Measurements from ENCODE around the gene FUBP1. TPM values are rescaled to one million over a fixed set of nuclear protein-coding genes. Genes with fewer than 3 reads are reported as not detected.

FUBP1 gene
- total RNA-seq, 1 donor from 2014 or later = 103 TPM

DNA sequence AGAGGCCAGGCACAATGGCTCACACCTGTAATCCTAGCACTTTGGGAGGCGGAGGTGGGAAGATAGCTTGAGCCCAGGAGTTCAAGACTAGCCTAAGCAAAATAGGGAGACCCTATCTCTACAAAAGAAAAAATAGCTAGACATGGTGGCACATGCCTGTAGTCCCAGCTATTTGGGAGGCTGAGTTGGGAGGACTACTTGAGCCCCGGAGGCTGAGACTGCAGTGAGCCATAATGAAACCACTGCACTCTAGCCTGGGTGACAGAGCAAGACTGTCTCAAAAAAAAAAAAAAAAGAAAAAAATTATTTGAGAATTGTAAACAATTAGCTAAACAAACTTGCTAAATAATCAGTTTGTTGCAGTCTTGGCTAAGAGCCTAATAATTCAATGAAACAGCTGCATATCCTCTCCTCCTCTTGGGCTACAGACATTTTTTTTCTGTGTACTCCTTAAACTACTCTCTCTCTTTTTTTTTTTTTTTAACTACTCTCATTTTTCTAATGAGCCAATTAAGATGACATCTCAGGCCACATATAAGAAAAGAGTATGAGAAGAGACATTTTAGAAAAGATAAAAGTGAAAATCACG is 15.3 kb upstream of the FUBP1 start:
- Histone ChIP-seq H3K27me3 (ENCODE audit: control insufficient read depth, insufficient read depth, low read length) (no peaks in the 10 kb centered on the region), H3K4me3 (ENCODE audit: low read depth, low read length) (no peak overlapping the region), H3K36me3 (ENCODE audit: control insufficient read depth, insufficient read depth, low read length) (peaks cover 2% of the 10 kb centered on the region)
- FAIRE-seq (no peak), DNase-seq (ENCODE audit: low read depth) (no peak)
- TF ChIP-seq CTCF (IDR thresholded peaks at IDR 0.05; ENCODE audit: insufficient read depth, low read length, severe bottlenecking) = no peak

DNA sequence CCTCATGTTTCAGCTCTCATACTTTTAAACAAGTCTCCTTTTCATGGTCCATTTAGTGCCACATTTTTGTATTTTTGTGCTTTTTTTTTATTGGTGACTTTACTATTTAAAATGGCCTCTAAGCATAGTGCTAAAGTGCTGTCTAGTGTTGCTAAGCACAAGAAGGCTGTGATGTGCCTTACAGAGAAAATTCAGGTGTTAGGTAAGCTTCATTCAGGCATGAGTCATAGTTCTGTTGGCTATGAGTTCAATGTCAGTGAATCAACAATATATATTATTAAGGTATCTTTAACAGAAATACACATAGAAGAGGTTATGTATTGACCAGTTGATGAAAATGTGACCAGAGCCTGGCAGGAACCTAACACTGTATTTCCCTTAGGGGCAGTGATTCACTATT is 12.8 kb upstream of the FUBP1 start:
- Histone ChIP-seq H3K27me3 (ENCODE audit: control insufficient read depth, insufficient read depth, low read length) (no peaks in the 10 kb centered on the region), H3K36me3 (ENCODE audit: control insufficient read depth, insufficient read depth, low read length) (peaks cover 2% of the 10 kb centered on the region), H3K4me3 (ENCODE audit: low read depth, low read length) (no peak overlapping the region)
- TF ChIP-seq CTCF (IDR thresholded peaks at IDR 0.05; ENCODE audit: insufficient read depth, low read length, severe bottlenecking) = no peak
- peak; percentile 82 for DNase-seq (ENCODE audit: low read depth)
- FAIRE-seq = no peak

DNA sequence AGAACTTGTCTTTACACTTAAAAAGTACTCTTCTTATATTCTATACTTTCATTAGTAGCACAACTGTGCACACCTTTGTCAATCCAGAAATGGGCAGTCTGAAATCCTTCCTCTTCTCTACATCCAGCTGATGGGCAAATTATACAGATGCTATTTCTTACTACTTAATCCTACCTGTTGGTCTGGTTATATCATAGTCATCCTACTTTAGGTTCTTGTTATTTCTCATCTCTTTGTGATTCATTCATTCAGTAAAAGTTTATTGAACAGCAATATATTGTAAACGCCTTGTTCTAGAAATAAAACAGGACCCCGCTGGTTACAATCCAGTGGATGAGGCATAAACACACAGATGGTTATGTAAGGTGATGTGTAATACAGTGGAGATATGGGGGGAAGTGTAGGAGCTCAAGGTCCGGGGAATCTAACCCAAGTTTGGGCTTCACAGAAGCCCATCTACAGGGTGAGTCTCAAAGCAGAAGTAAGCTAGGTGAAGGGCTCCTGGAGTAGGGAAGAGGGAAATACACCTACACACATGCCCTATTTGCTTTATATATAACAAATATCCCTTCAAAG is 11.8 kb upstream of the FUBP1 start:
- no peak for FAIRE-seq
- no peaks in the 10 kb centered on the region for H3K27me3 ChIP-seq (ENCODE audit: control insufficient read depth, insufficient read depth, low read length)

GRCh38 chr1:77989744-77990143 is 10.9 kb upstream of the FUBP1 start:
- H3K36me3 ChIP-seq (ENCODE audit: control insufficient read depth, insufficient read depth, low read length) = no peaks in the 10 kb centered on the region
- no peak for FAIRE-seq
- no peak for DNase-seq (ENCODE audit: low read depth)
- no peaks in the 10 kb centered on the region for H3K27me3 ChIP-seq (ENCODE audit: control insufficient read depth, insufficient read depth, low read length)
- H3K4me3 ChIP-seq (ENCODE audit: low read depth, low read length) = no peak overlapping the region
- TF ChIP-seq CTCF (IDR thresholded peaks at IDR 0.05; ENCODE audit: insufficient read depth, low read length, severe bottlenecking) = no peak

More for the DNA sequence above, 11.8 kb upstream of the FUBP1 start:
- DNase-seq (ENCODE audit: low read depth) = no peak
- TF ChIP-seq CTCF (IDR thresholded peaks at IDR 0.05; ENCODE audit: insufficient read depth, low read length, severe bottlenecking) = no peak
- H3K4me3 ChIP-seq (ENCODE audit: low read depth, low read length) = no peak overlapping the region
- H3K36me3 ChIP-seq (ENCODE audit: control insufficient read depth, insufficient read depth, low read length) = peaks cover 2% of the 10 kb centered on the region

- H3K4me3 ChIP-seq (ENCODE audit: low read depth, low read length) = no peak overlapping the region
- no peak for TF ChIP-seq CTCF (IDR thresholded peaks at IDR 0.05; ENCODE audit: insufficient read depth, low read length, severe bottlenecking)
- H3K36me3 ChIP-seq (ENCODE audit: control insufficient read depth, insufficient read depth, low read length) = no peaks in the 10 kb centered on the region
- FAIRE-seq (no peak), DNase-seq (ENCODE audit: low read depth) (no peak)
- no peaks in the 10 kb centered on the region for H3K27me3 ChIP-seq (ENCODE audit: control insufficient read depth, insufficient read depth, low read length)
Measured at GRCh38 chr1:77987919-77988318, 9.0 kb upstream of the FUBP1 start.

DNA sequence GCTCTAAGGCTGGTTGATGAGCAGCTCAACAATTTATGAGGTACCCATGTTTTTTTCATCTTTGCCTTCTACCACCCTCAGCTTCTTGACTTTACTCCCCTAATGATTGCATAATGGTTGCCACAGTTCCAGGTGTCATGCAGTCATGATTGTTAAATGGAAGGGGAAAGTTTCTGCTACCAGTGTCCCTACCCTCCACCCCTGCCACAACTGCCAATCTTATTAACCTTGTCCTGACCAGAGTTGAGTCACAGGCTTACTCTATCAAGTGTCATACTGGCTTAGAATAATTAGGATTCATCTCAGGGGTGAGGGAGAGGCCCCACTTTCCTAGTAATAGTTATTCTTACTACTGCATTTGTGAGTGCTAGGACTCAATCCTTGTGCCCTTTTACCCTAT is 7.9 kb upstream of the FUBP1 start:
- FAIRE-seq (no peak), DNase-seq (ENCODE audit: low read depth) (peak; percentile 29)
- Histone ChIP-seq H3K36me3 (ENCODE audit: control insufficient read depth, insufficient read depth, low read length) (no peaks in the 10 kb centered on the region), H3K4me3 (ENCODE audit: low read depth, low read length) (no peak overlapping the region), H3K27me3 (ENCODE audit: control insufficient read depth, insufficient read depth, low read length) (no peaks in the 10 kb centered on the region)
- TF ChIP-seq CTCF (IDR thresholded peaks at IDR 0.05; ENCODE audit: insufficient read depth, low read length, severe bottlenecking) = no peak

All from bronchial epithelial cell (primary cell).